ENCODE measurements around the gene MAN2B2. TPM values are rescaled to one million over a fixed set of nuclear protein-coding genes. Genes with fewer than 3 reads are reported as not detected.

MAN2B2 gene
- total RNA-seq, 1 donor from 2014 or later: 13.9 TPM

- H3K9me3 Mint-ChIP-seq: no peaks in the 10 kb centered on the region
- H3K27me3 Mint-ChIP-seq (ENCODE audit: insufficient read depth): peaks cover 5% of the 10 kb centered on the region
- intact Hi-C loops (cut with micrococcal nuclease): loop anchor here (1.0 to 10.0 kb wide), 8 partner anchors 29 to 1869 kb away; partner anchors contain the start of genes ABLIM2, ACOX3, MRFAP1 and MRFAP1L1
- peak overlapping the region; percentile 85 for H3K4me3 Mint-ChIP-seq
- H3K27ac Mint-ChIP-seq: peak overlapping the region; percentile 71
- DNase-seq (ENCODE audit: low spot score): no peak
- H3K36me3 Mint-ChIP-seq (ENCODE audit: low read depth): peaks cover 18% of the 10 kb centered on the region
- no peaks in the 10 kb centered on the region for H3K4me1 Mint-ChIP-seq (ENCODE audit: low read depth)
Observed at GRCh38 chr4:6575503-6576240, 683 bp downstream of the MAN2B2 start.

DNA sequence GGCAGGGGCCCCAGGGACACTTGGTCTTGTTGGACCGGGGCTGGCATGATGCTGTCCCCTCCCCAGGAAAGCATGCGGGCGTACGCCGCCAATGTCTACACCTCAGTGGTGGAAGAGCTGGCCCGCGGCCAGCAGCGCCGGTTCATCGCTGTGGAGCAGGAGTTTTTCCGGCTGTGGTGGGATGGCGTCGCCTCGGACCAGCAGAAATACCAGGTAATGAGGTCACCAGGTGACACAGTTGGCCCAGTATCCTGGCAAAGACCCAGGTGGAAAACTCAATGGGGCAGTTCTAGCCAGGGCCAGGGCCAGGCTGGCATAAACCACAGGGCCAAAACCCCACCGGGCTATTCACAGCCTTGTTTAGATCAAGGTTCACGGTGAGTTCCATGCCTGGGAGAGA lies 1.5 kb downstream of the MAN2B2 start:
- intact Hi-C loops (cut with micrococcal nuclease): loop anchor here (10.0 kb wide), 3 partner anchors 498 to 1868 kb away; partner anchors contain the start of genes ABLIM2, ACOX3 and TRMT44
- H3K36me3 Mint-ChIP-seq (ENCODE audit: low read depth): peaks cover 23% of the 10 kb centered on the region

GRCh38 chr4:6576932-6577331 lies 1.9 kb downstream of the MAN2B2 start:
- Mint-ChIP-seq H3K4me1 (ENCODE audit: low read depth) (no peaks in the 10 kb centered on the region), H3K27ac (no peak overlapping the region), H3K4me3 (peak overlapping the region; percentile 64), H3K9me3 (no peaks in the 10 kb centered on the region), H3K36me3 (ENCODE audit: low read depth) (peaks cover 23% of the 10 kb centered on the region), H3K27me3 (ENCODE audit: insufficient read depth) (peaks cover 5% of the 10 kb centered on the region)
- DNase-seq (ENCODE audit: low spot score): no peak
- intact Hi-C loops (cut with micrococcal nuclease): loop anchor here (10.0 kb wide), 3 partner anchors 498 to 1868 kb away; partner anchors contain the start of genes ABLIM2, ACOX3 and TRMT44

More for the DNA sequence above, 1.5 kb downstream of the MAN2B2 start:
- no peak for DNase-seq (ENCODE audit: low spot score)
- no peak overlapping the region for H3K27ac Mint-ChIP-seq
- no peaks in the 10 kb centered on the region for H3K4me1 Mint-ChIP-seq (ENCODE audit: low read depth)
- no peaks in the 10 kb centered on the region for H3K9me3 Mint-ChIP-seq
- H3K4me3 Mint-ChIP-seq: peak overlapping the region; percentile 85
- H3K27me3 Mint-ChIP-seq (ENCODE audit: insufficient read depth): peaks cover 5% of the 10 kb centered on the region

GRCh38 chr4:6577409-6577808 lies 2.4 kb downstream of the MAN2B2 start:
- peaks cover 26% of the 10 kb centered on the region for H3K36me3 Mint-ChIP-seq (ENCODE audit: low read depth)
- H3K4me1 Mint-ChIP-seq (ENCODE audit: low read depth): no peaks in the 10 kb centered on the region
- no peak overlapping the region for H3K4me3 Mint-ChIP-seq
- intact Hi-C loops (cut with micrococcal nuclease): loop anchor here (10.0 kb wide), 3 partner anchors 497 to 1867 kb away; partner anchors contain the start of genes ABLIM2, ACOX3 and TRMT44
- DNase-seq (ENCODE audit: low spot score): no peak
- no peak overlapping the region for H3K27ac Mint-ChIP-seq
- H3K9me3 Mint-ChIP-seq: no peaks in the 10 kb centered on the region
- H3K27me3 Mint-ChIP-seq (ENCODE audit: insufficient read depth): peaks cover 5% of the 10 kb centered on the region

DNA sequence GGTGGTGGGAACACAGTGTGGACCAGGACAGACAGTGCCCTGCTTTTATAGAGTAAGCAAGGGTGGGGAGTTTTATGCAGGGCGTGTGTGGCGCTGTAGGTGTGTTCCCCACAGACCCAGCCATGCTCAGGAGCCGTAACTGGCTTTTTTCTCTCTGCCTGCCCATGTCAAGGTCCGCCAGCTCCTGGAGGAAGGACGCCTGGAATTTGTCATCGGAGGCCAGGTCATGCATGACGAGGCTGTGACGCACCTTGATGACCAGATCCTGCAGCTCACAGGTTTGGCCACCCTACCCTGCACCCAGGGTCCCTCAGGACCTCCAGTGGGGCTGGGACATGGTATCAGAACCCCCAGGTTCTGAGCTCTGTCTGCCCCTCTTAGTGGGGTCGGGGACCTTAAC lies 3.2 kb downstream of the MAN2B2 start:
- intact Hi-C loops (cut with micrococcal nuclease): loop anchor here (10.0 kb wide), 3 partner anchors 497 to 1867 kb away; partner anchors contain the start of genes ABLIM2, ACOX3 and TRMT44
- peaks cover 31% of the 10 kb centered on the region for H3K36me3 Mint-ChIP-seq (ENCODE audit: low read depth)
- no peak for DNase-seq (ENCODE audit: low spot score)
- H3K4me3 Mint-ChIP-seq: no peak overlapping the region
- no peaks in the 10 kb centered on the region for H3K4me1 Mint-ChIP-seq (ENCODE audit: low read depth)
- H3K9me3 Mint-ChIP-seq: no peaks in the 10 kb centered on the region
- H3K27ac Mint-ChIP-seq: no peak overlapping the region
- peaks cover 3% of the 10 kb centered on the region for H3K27me3 Mint-ChIP-seq (ENCODE audit: insufficient read depth)

- no peak overlapping the region for H3K4me3 Mint-ChIP-seq
- no peaks in the 10 kb centered on the region for H3K4me1 Mint-ChIP-seq (ENCODE audit: low read depth)
- H3K27me3 Mint-ChIP-seq (ENCODE audit: insufficient read depth): no peaks in the 10 kb centered on the region
- H3K27ac Mint-ChIP-seq: no peak overlapping the region
- peaks cover 3% of the 10 kb centered on the region for H3K9me3 Mint-ChIP-seq
- peaks cover 42% of the 10 kb centered on the region for H3K36me3 Mint-ChIP-seq (ENCODE audit: low read depth)
- no peak for DNase-seq (ENCODE audit: low spot score)
- intact Hi-C loops (cut with micrococcal nuclease): no loop called here
Observed at GRCh38 chr4:6580353-6580752, 5.4 kb downstream of the MAN2B2 start.

GRCh38 chr4:6581566-6582121 lies 6.7 kb downstream of the MAN2B2 start:
- Mint-ChIP-seq H3K4me1 (ENCODE audit: low read depth) (no peaks in the 10 kb centered on the region), H3K27ac (no peak overlapping the region), H3K27me3 (ENCODE audit: insufficient read depth) (no peaks in the 10 kb centered on the region), H3K36me3 (ENCODE audit: low read depth) (peaks cover 44% of the 10 kb centered on the region), H3K4me3 (no peak overlapping the region), H3K9me3 (peaks cover 3% of the 10 kb centered on the region)
- DNase-seq (ENCODE audit: low spot score): no peak
- intact Hi-C loops (cut with micrococcal nuclease): no loop called here

DNA sequence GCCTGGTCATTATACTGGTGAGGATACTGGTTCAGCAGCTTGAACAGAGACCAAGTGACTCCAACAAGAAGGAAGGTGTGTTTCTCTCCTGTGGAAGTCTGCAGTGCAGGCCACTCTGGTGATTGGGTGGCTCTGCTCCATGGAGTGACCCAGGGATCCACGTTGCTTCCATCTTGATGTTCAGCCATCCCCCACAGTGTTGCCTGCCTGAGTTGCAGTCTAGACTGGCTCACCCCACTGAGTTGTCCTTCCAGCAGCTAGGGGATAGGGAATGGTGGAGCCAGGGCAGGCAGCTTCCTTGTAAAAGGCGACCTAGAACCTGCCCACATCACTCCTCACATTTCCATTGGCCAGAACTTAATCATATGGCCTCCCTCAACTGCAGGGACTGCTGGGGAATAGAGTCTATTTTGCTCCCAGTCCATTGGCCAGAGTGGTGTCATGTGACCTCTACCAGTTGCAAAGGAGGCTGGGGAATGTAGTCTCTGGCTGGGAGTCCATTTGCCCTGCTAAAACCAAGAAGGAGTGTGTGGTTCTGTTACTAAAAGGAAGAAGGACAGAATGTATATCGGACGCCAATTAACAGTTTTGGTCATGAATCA lies 8.0 kb downstream of the MAN2B2 start:
- H3K27me3 Mint-ChIP-seq (ENCODE audit: insufficient read depth): no peaks in the 10 kb centered on the region
- H3K4me1 Mint-ChIP-seq (ENCODE audit: low read depth): no peaks in the 10 kb centered on the region
- H3K4me3 Mint-ChIP-seq: no peak overlapping the region
- peaks cover 42% of the 10 kb centered on the region for H3K36me3 Mint-ChIP-seq (ENCODE audit: low read depth)
- no peak overlapping the region for H3K27ac Mint-ChIP-seq
- H3K9me3 Mint-ChIP-seq: peaks cover 3% of the 10 kb centered on the region
- no peak for DNase-seq (ENCODE audit: low spot score)
- intact Hi-C loops (cut with micrococcal nuclease): no loop called here

- intact Hi-C loops (cut with micrococcal nuclease): no loop called here
- Mint-ChIP-seq H3K4me1 (ENCODE audit: low read depth) (no peaks in the 10 kb centered on the region), H3K27me3 (ENCODE audit: insufficient read depth) (no peaks in the 10 kb centered on the region), H3K27ac (no peak overlapping the region), H3K9me3 (peaks cover 3% of the 10 kb centered on the region), H3K4me3 (no peak overlapping the region), H3K36me3 (ENCODE audit: low read depth) (peaks cover 32% of the 10 kb centered on the region)
- DNase-seq (ENCODE audit: low spot score): no peak
Observed at GRCh38 chr4:6584865-6585264, 9.9 kb downstream of the MAN2B2 start.

DNA sequence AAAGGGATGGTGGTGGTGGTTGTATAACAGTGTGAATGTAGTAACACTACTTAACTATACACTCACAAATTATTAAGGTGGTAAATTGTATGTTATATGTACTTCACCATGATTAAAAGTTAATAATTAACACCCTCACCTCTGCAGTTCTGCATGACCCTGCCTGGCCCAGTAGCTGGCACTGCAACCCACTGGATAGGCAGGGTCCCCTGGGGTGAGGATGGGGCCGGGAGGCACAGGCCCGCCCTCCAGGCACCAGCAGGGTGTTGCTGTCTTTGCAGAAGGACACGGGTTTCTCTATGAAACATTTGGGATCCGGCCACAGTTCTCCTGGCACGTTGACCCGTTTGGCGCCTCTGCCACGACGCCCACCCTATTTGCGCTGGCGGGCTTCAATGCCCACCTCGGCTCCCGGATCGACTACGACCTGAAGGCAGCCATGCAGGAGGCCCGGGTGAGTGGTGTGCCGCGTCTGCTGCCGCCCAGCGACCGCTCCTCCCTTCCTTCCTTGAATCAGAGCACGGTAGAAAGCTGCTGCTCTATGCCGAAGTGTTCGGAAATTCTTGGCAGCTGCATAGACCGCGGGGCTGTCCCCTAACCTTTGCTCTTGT lies 11.8 kb downstream of the MAN2B2 start:
- Mint-ChIP-seq H3K4me1 (ENCODE audit: low read depth) (no peaks in the 10 kb centered on the region), H3K9me3 (peaks cover 3% of the 10 kb centered on the region), H3K27me3 (ENCODE audit: insufficient read depth) (no peaks in the 10 kb centered on the region), H3K27ac (no peak overlapping the region), H3K36me3 (ENCODE audit: low read depth) (peaks cover 21% of the 10 kb centered on the region), H3K4me3 (no peak overlapping the region)
- intact Hi-C loops (cut with micrococcal nuclease): no loop called here
- DNase-seq (ENCODE audit: low spot score): no peak

- no peak for DNase-seq (ENCODE audit: low spot score)
- Mint-ChIP-seq H3K4me3 (no peak overlapping the region), H3K4me1 (ENCODE audit: low read depth) (no peaks in the 10 kb centered on the region), H3K27ac (no peak overlapping the region), H3K36me3 (ENCODE audit: low read depth) (peaks cover 7% of the 10 kb centered on the region), H3K27me3 (ENCODE audit: insufficient read depth) (no peaks in the 10 kb centered on the region), H3K9me3 (no peaks in the 10 kb centered on the region)
- intact Hi-C loops (cut with micrococcal nuclease): no loop called here
Observed at GRCh38 chr4:6589444-6589843, 14.5 kb downstream of the MAN2B2 start.

GRCh38 chr4:6591313-6591712 lies 16.3 kb downstream of the MAN2B2 start:
- intact Hi-C loops (cut with micrococcal nuclease): no loop called here
- H3K9me3 Mint-ChIP-seq: no peaks in the 10 kb centered on the region

GRCh38 chr4:6591781-6592180 lies 16.8 kb downstream of the MAN2B2 start:
- H3K27ac Mint-ChIP-seq: no peak overlapping the region
- peaks cover 5% of the 10 kb centered on the region for H3K36me3 Mint-ChIP-seq (ENCODE audit: low read depth)
- no peaks in the 10 kb centered on the region for H3K9me3 Mint-ChIP-seq
- H3K27me3 Mint-ChIP-seq (ENCODE audit: insufficient read depth): no peaks in the 10 kb centered on the region
- no peak for DNase-seq (ENCODE audit: low spot score)
- intact Hi-C loops (cut with micrococcal nuclease): no loop called here
- H3K4me3 Mint-ChIP-seq: no peak overlapping the region
- no peaks in the 10 kb centered on the region for H3K4me1 Mint-ChIP-seq (ENCODE audit: low read depth)

More at GRCh38 chr4:6591313-6591712, 16.3 kb downstream of the MAN2B2 start:
- Mint-ChIP-seq H3K27ac (peak overlapping the region; percentile 42), H3K36me3 (ENCODE audit: low read depth) (peaks cover 5% of the 10 kb centered on the region), H3K4me1 (ENCODE audit: low read depth) (no peaks in the 10 kb centered on the region), H3K4me3 (no peak overlapping the region), H3K27me3 (ENCODE audit: insufficient read depth) (no peaks in the 10 kb centered on the region)
- DNase-seq (ENCODE audit: low spot score): no peak

All from activated T-helper 1 cell treated with anti-CD3 and anti-CD28 coated beads, Interleukin-12 subunit alpha, Interleukin-12 subunit beta, Interleukin-2, Interleukin-4 antibody, amounts not matched to agents 30 ng/mL and 10 ng/mL and 1 ng/mL, durations not matched to agents 14 hours and 24 hours and 36 hours (primary cell).